Measurements from ENCODE around the gene BABAM2.

BABAM2 gene

GRCh38 chr2:28164280-28164801 is 273.8 kb downstream of the BABAM2 start:
- in situ Hi-C loops (cut with HindIII; ENCODE audit: low sequenced_read_pairs), result no loop called here
- no peak for TF ChIP-seq CTCF (IDR thresholded peaks at IDR 0.05; ENCODE audit: low read depth, low read length, missing control alignments)
- no peak for DNase-seq (ENCODE audit: low read depth)
- H3K4me3 ChIP-seq (ENCODE audit: low read depth, low read length), result no peak overlapping the region

- in situ Hi-C loops (cut with HindIII; ENCODE audit: low sequenced_read_pairs), result loop anchor here (5.0 kb wide), 2 partner anchors 52 to 113 kb away; no protein-coding TSS in a partner anchor
- no peak for DNase-seq (ENCODE audit: low read depth)
- no peak for TF ChIP-seq CTCF (IDR thresholded peaks at IDR 0.05; ENCODE audit: low read depth, low read length, missing control alignments)
- no peak overlapping the region for H3K4me3 ChIP-seq (ENCODE audit: low read depth, low read length)
Observed at GRCh38 chr2:28165087-28165635, 274.6 kb downstream of the BABAM2 start.

GRCh38 chr2:28166956-28167355 is 276.4 kb downstream of the BABAM2 start:
- TF ChIP-seq CTCF (IDR thresholded peaks at IDR 0.05; ENCODE audit: low read depth, low read length, missing control alignments), result no peak
- in situ Hi-C loops (cut with HindIII; ENCODE audit: low sequenced_read_pairs), result loop anchor here (5.0 kb wide), 2 partner anchors 50 to 115 kb away; no protein-coding TSS in a partner anchor
- no peak for DNase-seq (ENCODE audit: low read depth)
- H3K4me3 ChIP-seq (ENCODE audit: low read depth, low read length), result no peak overlapping the region

GRCh38 chr2:28168376-28168775 is 277.8 kb downstream of the BABAM2 start:
- DNase-seq (ENCODE audit: low read depth), result no peak
- in situ Hi-C loops (cut with HindIII; ENCODE audit: low sequenced_read_pairs), result loop anchor here (5.0 kb wide), 2 partner anchors 49 to 116 kb away; no protein-coding TSS in a partner anchor
- no peak for TF ChIP-seq CTCF (IDR thresholded peaks at IDR 0.05; ENCODE audit: low read depth, low read length, missing control alignments)
- H3K4me3 ChIP-seq (ENCODE audit: low read depth, low read length), result no peak overlapping the region

GRCh38 chr2:28169492-28169891 is 279.0 kb downstream of the BABAM2 start:
- DNase-seq (ENCODE audit: low read depth), result no peak
- in situ Hi-C loops (cut with HindIII; ENCODE audit: low sequenced_read_pairs), result loop anchor here (5.0 kb wide), 2 partner anchors 48 to 117 kb away; no protein-coding TSS in a partner anchor
- no peak for TF ChIP-seq CTCF (IDR thresholded peaks at IDR 0.05; ENCODE audit: low read depth, low read length, missing control alignments)
- H3K4me3 ChIP-seq (ENCODE audit: low read depth, low read length), result no peak overlapping the region

GRCh38 chr2:28172114-28172898 is 281.8 kb downstream of the BABAM2 start:
- in situ Hi-C loops (cut with HindIII; ENCODE audit: low sequenced_read_pairs), result no loop called here
- no peak overlapping the region for H3K4me3 ChIP-seq (ENCODE audit: low read depth, low read length)
- no peak for TF ChIP-seq CTCF (IDR thresholded peaks at IDR 0.05; ENCODE audit: low read depth, low read length, missing control alignments)
- DNase-seq (ENCODE audit: low read depth), result no peak

All from astrocyte of the cerebellum (primary cell).